Measurements from ENCODE around the gene MUSK.

DNA sequence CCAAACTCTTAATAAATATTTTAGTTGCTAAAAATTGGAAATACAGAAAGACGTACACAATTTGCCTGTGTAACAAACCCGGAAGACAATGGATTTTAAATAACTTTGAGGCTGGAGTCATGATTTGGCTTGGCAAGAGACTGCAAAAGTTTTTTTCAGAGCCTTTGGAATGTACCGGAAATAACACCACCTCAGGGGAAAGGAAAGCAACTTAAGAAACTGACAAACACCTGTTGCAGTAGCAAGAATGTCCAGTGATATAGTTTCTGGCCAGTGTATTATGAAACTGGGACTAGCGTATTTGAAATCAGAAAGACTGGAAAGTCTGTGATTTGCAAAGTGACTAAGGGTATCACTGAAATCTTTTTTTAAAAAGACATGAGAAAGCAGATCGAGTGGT lies 842 bp downstream of the MUSK start:
- TF ChIP-seq ARNT (IDR thresholded peaks at IDR 0.05) (no peak), SP1 (IDR thresholded peaks at IDR 0.05) (no peak), SUZ12 (IDR thresholded peaks at IDR 0.05) (no peak), FOXA1 (IDR thresholded peaks at IDR 0.05) (no peak), NFRKB (IDR thresholded peaks at IDR 0.05) (no peak), HDGF (IDR thresholded peaks at IDR 0.05; ENCODE audit: borderline replicate concordance) (no peak), FOXK2 (IDR thresholded peaks at IDR 0.05) (no peak), BHLHE40 (IDR thresholded peaks at IDR 0.05; ENCODE audit: borderline replicate concordance) (no peak), FOXM1 (IDR thresholded peaks at IDR 0.05; ENCODE audit: borderline replicate concordance) (no peak), ZNF384 (IDR thresholded peaks at IDR 0.05) (no peak), TARDBP (IDR thresholded peaks at IDR 0.05) (no peak), CTBP1 (IDR thresholded peaks at IDR 0.05; ENCODE audit: borderline replicate concordance) (no peak), ELF4 (IDR thresholded peaks at IDR 0.05) (no peak)

Data from HEK293T (cell line).